Measurements from ENCODE around the gene CD9.
"Not testable (repeated sequence)": the region's sequence is repeated elsewhere in the genome, so short reads cannot be mapped to it uniquely, and the experiment has no call there.

Gene CD9

DNA sequence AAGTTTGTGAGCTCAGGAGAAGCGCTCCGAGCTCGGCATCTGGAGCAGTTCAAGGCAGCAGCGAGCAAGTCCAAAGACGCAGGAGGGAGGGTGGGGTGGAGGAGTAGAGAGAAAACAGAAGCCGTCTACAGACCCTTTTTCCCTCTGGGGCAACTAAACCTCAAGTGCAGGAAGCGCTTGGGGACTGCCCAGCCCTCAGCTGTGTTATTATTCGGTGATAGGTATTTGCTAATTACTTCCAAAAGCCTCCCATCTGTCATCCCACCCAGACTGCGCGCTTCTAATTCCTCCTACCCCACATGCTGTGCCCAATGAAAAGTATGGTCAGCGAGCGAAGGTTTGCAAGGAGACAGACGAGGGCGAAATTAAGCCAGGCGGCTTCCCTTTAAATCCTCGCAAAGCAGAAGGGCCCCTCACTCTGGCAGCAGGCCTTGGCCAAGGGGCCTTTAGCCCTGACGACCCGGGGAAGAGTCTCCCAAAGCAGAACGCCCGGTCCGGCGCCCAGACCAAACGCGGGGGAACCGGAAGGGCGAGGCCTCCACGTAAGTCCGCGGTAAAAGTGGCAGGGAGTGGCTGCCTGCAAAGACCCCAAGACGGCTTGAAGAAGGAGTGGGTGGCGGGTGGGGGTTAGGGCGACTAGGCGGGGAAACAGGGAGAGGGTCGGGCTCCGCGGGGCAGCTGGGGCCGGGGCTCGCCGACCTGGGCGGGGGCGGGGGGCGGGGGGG, 507 bp upstream of the CD9 start:
- DNase-seq = no peak

DNA sequence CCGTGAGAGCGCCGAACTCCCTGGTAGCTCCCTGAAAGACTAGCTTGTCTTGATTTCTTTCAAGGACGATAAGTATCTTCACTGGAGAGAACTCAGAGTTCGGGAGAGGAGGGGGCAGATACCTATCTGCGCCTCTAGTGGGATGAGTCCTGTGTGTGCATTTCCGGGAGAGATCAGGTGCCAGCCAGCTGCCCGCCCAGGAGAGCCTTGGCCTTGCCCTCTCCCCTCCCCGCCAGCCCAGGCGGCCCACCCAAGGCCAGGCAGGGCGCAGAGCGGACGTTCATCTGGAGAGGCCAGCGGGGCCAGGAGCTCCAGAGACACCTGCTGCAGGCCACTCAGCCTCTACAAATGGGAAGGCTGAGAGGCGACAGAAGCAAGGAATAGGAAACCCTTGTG, 1.0 kb downstream of the CD9 start:
- no peak for DNase-seq

DNA sequence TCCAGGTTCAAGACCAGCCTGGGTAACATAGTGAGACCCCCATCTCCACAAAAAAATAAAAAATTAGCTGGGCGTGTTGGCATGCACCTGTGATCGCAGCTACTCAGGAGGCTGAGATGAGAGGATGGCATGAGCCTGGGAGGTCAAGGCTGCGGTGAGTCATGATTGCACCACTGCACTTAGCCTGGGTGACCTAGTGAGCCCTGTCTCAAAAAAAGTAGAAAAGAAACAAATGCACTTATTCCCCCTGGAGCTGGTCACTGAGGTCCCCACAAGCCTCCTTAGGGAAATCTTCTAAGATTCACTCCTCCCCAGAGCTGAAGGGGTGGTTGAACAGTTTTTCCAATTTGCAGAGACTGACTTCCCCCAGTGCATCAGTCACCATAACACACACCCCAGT, 1.6 kb downstream of the CD9 start:
- no peak for DNase-seq

DNA sequence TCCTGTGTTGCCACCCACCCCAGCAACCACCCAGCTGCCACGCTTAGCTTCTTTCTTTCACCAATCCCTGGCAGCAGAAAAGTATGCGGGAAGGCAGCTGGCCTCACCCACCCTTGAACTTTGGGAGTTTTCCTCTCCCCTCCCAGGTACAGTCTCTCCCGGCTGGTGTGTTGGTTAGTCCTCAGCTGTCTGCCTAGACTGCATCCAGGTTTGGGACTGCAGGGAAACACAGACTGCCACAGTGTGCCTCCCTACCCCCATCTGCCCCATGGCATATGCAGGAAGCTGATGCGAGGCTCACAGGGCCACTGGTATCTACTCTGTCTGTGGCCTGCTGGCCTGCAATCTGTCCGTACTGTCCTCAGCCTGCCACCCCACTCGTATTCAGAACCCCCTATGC, 2.1 kb downstream of the CD9 start:
- no peak for DNase-seq

DNA sequence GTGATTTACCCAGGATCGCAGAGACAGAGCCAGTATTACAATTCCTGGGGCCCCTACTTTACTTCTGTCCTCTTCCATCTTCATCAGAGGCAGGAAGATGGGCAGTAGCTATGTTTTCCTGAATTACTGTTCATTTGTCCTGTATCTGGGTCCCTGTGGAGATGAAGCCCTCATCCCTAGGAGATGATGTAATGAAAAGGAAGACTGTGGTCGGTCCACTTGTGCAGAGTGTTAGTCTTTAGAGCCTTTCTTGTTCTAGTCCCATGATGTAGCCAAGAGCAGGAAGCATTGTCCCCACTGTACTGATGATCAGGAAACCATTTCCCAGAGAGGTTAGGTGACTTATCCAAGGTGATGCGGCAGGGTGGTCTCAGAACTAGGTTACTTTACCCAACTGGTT, 2.6 kb downstream of the CD9 start:
- no peak for DNase-seq

DNA sequence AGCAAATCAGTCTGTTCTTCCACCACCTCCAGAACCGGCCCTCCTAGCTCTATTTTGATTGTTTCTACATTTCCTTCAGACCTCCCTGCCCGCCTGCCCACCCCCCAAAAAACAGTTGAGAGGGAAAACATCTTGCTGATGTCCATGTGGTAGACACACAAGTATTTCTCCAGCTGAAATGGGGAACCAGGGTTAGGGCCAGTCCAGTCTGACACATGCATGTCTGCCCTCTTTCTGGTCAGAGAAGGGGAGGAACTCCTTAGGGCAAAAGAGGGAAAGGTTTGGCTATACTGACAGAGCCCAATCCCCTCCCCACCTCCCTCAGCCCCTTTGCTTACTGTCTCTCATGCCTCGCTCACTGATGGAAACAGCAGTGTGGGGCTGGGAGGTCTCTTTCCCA, 3.4 kb downstream of the CD9 start:
- DNase-seq = no peak

DNA sequence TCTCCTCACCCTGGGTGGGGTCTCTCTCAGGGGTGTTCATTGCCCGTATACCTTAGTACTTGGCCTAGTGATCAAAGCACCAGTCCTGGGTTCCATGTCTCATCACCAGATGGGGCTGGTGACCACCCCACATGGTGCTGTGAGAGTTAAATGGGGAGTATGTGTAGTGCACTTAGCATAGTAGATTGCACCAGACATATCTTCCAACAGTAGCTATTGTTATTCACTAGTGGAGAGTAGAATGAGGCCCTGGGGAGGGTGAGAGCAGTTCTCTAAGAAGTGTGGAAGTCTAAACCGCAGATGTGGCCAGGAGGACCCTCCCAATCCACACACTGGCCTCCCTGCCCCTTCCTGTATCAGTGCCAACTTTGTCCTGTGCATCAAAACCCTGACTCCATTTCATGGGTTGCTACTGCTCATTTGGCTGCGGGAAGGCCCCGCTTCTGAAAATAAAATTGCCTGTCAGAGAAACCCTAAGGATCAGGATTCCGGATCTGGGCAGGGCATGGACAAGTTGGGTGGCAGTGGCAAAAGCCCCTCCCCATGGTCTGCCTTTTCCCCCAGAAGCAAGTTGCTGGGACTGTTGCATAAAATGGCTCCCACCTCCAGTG, 4.4 kb downstream of the CD9 start:
- peak; percentile 28 for DNase-seq

DNA sequence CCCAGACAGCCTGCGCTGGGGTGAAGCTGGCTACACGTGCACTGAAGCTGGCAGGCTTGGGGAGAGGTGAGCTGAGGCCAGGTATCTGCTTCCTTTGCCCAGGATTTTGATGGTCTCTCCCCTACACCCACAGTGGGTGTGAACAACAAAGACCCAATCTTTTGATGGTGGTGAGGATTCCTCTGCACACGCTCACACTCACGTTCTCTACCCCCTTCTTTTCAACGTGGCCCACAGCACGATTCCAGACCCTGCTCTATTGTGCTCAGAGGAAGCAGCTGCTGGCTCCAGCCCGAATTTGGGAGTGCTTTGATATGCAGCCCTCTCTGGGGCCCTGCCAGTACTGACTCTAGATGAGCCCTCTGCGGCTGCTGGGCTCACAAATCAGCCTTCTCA, 4.9 kb downstream of the CD9 start:
- no peak for DNase-seq

DNA sequence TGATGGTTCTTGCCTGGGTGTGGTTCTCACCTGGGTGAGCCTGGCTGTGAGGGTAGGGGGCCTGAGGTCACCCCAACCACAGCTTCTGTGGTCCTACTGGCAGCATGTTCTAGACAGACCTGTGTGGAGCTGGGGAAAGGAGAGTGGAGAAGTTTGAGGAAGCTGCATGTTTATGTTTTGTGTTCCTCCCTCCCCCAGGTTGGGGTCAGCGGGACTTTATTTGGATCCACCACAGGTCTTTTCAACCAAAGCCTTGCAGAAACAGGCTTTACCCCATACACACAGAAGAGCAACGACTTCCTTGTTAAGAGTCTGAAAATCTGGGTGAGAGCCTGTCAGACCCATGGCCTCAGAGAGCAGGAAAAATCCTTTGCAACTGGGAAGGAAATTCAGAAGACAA, 5.6 kb downstream of the CD9 start:
- DNase-seq = no peak

DNA sequence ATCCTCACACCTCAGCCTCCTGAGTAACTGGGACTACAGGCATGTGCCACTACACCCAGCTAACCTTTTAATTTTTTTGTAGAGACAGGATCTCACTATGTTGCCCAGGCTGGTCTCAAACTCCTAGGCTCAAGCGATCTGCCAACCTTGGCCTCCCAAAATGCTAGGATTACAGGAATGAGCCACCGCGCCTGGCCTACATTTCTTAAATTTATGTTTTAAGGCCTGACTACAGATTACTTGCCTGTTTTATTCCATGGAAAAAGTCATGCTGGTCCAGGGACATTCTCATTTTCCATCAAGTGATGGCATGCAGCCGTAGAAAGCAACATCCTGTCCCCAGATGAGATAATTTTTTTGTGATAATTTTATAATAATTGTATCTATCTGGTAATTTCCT, 6.1 kb downstream of the CD9 start:
- no peak for DNase-seq

DNA sequence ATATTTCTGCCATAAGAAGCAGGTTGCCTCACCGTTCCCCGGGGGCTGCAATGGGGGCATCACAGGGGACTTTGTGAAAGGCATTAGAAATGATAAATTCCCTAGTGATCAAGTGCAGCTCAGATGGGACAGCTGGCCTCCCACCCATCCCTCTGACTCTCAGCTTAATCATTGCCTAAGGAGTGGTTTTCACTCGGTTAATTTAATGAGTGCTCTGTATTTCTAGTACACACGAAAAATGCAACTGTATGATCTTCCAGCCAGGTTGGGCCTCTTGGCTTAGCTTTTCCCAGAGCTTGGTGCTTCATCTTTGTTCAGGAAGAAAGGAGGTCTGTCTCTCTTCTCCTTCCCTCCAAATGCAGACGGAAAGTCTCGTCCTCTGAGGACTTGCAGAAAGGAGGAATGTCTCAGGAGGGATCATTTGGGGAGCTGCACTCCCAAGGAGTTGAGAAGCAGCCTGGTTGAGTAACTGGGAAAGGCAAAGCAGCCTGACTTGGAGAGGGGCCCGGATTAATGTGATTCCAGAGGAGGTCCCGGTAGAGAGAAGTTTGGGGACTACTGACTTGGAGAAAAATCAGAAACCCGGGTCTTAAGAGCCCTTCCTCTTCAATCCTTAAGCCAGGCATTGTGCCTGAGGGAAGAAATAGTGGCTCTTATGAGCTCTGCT, 7.2 kb downstream of the CD9 start:
- no peak for DNase-seq

DNA sequence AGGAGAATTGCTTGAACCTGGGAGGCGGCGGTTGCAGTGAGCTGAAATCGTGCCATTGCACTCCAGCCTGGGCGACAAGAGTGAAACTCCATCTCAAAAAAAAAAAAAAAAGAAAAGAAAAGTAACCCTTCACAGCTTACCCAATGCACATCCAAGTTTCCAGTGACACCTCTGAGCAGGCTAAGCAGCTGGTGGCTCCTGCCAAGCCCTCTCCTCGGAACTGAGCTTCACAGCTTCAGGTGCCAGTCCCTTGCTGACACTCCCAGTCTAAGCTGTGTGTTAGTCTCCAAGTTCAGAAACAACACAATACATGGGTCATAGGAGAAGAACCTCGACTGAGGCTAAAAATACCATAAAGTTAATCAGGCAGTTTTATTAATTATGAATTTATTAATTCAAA, 7.9 kb downstream of the CD9 start:
- DNase-seq = no peak

DNA sequence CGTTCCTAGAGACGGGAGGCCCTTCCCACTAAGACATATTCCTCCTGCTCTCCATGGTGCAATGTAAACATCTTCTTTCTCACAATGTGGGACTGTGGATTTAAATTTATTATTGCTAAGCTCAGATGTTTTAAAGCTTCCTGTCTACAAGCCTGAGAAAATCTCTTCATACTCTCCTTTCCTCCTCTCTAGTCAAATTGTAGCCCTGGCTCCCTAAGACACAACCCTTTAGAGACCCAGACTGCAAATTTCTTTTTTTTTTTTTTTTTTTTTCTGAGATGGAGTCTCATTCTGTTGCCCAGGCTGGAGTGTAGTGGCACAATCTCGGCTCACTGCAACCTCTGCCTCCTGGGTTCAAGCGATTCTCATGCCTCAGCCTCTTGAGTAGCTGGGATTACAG, 9.2 kb downstream of the CD9 start:
- not testable (repeated sequence) for DNase-seq

DNA sequence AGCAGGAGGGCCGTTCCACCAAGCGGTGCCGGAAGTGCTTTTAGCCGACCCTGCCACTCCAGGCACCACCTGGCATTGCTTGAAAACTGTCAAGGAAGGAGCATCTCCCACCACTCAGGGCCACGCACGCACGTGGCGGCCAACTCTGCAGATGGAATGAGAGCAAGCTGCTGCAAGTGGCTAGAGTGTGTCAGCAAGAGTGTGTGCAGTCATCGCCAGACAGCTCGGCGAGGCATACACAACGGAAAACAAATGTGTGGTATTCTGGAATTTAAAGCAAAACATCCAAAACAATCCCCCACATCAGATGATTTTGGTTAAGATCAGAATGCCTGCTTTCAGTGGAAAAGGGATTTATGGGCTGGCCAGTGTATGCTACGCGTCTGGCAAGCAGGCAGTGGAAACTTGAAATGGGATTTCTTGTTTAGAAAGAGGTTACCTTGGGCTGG, 11.2 kb downstream of the CD9 start:
- DNase-seq = no peak

DNA sequence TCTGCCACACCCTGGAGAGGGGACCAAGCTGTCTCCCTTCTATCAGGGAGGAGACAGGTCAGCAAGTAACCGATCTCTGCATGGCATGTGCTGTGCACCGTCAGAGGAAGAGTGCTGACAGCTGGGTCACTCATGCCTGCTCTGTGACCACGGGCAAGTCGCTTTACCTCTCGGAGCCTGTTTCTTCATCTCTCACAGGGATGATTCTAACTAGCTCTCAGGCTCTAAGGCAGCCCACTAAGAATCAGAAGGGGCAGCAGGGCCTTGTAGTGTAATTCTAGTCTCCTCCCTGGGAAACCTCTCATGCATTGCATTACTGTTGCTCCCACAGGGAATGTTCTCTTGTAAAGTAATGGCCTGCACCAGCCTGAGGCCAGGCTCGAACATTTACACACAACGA, 11.9 kb downstream of the CD9 start:
- DNase-seq = no peak

DNA sequence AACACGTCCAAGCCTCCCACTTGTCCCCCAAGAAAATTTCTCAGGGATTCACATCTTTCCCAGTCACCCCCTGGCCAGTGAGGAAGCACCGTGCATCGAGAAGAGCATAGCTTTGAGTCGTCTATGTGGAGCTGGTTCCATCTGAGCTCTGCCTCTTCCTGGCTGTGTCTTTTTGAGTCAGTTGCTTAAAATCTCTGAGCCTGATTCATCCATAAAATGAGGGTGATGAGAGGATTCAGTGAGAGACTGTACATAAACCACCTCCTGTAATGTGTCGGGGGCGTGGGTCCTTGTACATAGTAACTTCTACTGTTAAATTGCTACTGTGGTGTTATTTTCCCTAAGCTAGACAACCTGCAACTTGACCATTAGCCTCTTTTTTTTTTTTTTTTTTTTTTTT, 13.8 kb downstream of the CD9 start:
- DNase-seq = no peak

DNA sequence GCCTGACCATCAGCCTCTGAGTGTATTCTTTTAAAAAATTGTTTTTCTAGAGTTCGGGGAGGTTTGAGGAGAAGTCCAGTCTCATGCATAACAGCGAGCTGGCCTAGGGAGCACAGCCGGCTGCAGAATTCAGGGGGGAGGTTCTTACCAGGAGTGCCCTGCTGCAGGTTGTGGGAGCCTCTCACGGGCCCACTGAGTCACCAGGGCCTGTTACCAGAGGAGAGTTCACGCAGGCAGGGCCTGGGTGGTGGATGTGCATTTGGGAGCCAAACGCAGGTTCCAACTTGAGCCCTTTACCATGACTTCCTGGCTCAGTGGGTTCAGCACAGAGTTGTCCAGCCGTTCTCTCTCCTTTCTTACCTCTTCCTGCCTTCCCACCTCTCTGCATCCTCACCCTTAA, 14.4 kb downstream of the CD9 start:
- no peak for DNase-seq

DNA sequence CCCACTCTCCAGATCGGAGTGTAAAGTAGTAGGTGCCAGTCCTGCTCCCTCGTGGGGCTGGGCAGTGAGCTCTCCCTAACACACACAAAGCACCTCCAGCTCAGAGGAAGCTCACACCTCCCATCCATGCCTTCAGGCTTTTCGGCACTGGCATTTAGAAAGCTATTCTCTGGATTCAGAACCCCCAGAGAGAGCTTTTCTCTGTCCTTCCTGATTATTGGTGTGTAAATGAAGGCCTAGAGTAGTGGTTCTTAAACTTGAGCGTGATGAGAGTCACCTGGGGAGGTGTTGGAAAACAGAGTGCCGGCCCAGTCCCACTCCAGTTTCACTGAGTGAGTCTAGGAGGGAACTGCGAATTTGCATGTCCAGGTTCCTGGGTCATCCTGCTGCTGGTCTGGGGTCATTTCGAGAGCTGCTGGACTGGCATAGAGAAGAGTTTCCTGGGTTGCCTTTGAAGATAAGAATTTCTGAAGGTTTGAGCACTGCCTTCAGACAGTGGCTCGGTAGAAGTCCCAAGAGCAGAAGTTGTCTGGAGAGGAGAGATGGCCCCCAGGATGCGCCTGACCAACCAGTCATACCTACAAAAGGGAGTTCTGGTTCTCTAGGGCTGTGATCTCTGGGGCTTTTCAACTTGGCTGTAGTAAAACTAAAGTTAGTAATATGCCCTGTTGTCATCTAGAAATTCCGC, 15.1 kb downstream of the CD9 start:
- DNase-seq = no peak

DNA sequence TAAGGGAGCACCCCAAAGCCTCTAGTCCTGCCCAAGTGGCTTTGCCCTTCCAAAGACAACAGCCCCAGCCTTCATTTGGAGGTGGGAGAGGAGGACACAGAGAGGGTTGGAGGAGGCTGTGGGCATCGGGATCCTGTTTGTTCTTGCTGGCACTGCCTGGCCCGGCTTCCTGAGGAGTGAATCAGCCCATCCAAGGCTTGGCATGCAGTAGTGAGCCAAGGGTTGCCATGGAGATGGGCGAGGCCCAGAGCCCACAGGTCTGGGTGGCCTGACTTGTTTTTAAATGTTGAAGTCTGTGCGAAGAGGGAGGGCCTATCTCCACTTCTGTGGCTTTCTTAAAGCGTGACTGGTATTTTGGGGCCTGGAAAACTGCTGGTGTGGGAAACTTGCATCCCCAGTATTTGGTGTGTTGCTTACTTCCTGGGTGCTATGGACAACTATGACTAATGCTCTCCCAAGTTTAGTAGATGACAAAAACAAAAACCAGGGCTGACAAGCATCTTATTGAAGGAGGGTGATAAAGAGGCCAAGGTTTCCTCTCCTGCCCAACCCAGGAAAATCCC, 15.8 kb downstream of the CD9 start:
- peak; percentile 66 for DNase-seq

DNA sequence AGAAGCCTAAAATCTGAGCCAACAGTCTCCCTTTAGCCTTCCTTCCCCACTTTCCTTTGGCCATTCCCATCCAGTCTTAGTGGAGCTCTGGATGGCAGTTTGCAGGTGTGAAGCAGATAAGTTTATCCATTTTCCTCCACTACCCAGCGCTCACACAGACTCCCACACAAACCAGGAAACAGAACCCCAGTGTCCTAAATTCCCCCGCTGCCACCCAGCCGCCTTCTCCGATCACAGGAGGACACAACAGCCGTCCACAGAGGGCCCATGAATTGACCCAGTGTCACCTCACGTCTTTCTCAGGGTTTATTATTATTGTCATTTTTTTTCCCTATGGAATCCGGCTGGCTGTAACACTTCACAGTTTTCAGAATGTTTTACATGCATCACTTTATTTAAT, 16.4 kb downstream of the CD9 start:
- no peak for DNase-seq

DNA sequence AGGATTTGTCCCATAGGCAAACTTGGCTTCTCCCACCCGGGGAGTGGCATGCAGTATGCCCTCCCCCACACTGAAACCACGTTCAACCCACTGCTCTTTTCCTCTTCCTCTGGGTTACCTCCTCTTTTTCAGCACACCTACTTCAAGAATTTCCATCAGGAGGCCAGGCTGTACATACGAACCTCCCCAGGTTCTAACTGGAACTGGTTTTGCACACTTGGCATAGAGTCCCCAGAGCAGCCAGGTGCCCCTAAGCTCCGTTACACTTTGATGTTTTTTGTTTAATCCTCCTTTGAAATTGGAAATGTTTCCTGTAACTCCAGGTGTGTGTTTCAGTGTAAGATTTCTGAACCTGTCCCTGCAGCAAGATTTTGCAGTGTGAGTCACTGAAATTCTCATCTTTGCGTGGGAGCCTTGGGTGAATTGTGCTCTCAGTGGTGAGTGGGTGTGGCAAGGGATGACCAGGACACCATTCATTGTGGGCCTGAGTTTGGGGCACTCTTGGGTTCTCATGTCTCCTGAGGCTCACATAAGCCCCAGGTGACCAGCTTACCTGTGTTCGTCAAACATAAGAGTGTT, 18.2 kb downstream of the CD9 start:
- no peak for DNase-seq

DNA sequence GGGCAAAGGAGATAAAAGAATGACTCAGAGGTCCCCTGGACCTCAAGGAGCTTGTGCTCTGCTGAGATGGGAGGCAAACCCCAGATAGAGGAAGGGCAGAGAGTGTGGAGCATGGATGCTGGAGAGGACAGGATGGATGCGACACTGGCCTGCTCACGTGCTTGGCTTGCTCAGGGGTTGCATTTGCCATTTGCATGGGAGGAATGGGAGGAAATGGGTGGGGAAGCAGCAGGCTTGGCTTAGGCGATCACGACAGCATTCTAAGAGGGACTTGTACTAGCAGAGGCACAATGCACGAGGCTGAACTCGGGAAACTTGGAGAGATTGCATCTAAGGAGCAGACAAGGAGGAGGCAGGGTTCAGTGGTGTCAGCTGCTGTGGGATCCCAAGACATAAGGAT, 19.8 kb downstream of the CD9 start:
- DNase-seq = no peak

DNA sequence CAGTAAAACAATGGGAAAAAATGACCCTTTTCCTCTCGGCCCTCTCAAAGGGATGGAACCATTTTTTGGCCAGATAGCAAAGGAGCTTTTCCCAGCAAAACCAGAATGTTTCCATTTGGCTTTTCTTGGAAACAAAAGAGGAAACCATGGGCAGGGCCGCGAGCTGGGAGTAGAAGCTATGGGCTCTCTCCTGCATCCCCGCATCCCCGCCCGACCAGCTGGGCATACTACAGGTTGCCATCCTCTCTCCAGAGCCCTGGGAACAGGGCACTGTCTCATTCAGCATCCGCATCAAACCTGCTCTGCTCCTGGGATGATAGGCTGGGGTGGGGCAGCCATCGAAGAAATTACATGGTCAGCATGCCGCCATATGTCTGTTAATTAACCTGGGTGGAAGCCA, 20.9 kb downstream of the CD9 start:
- DNase-seq = no peak

All from hematopoietic multipotent progenitor cell treated with erythropoietin and hydrocortisone succinate and interleukin-3 and kit ligand, for 8 days (in vitro differentiated cells).